Measurements from ENCODE around the gene CENPE. TPM values are rescaled to one million over a fixed set of nuclear protein-coding genes. Genes with fewer than 3 reads are reported as not detected.

CENPE gene
- total and polyA plus RNA-seq, 2 donors (not counting 3 experiments of a cell fraction or from before 2014, with no cell fraction given) = 1.7 to 50.8 TPM

- Histone ChIP-seq H3K9me3 (replicated peaks; ENCODE audit: control insufficient read depth, insufficient read depth, low read length) (no peaks in the 10 kb centered on the region), H2AFZ (ENCODE audit: low read depth, low read length) (no peak overlapping the region), H3K4me1 (ENCODE audit: control insufficient read depth, extremely low read depth, insufficient read depth, low read length) (peaks cover 8% of the 10 kb centered on the region), H4K20me1 (replicated peaks; ENCODE audit: control insufficient read depth, extremely low read depth, insufficient read depth, low read length) (no peaks in the 10 kb centered on the region), H3K4me3 (replicated peaks in 1 of 3; ENCODE audit: insufficient read depth in 1 of 3, low read depth in 1 of 3, low read length in 3 of 3) (no peak overlapping the region), H3K4me2 (ENCODE audit: insufficient read depth, low read length) (peak overlapping the region; percentile 88), H3K9ac (replicated peaks; ENCODE audit: extremely low read depth, insufficient read depth, low read length) (no peak overlapping the region), H3K9me1 (replicated peaks; ENCODE audit: control insufficient read depth, extremely low read depth, insufficient read depth, low read length) (no peaks in the 10 kb centered on the region), H3K79me2 (ENCODE audit: control insufficient read depth, insufficient read depth, low read length) (no peaks in the 10 kb centered on the region), H3K27me3 (ENCODE audit: control insufficient read depth in 2 of 2, insufficient read depth in 2 of 2, low read length in 2 of 2) (no peaks in the 10 kb centered on the region), H3K36me3 (ENCODE audit: control insufficient read depth in 2 of 2, extremely low read depth in 1 of 2, insufficient read depth in 2 of 2, low read length in 2 of 2) (peaks cover 0 to 2% of the 10 kb centered on the region in 2 experiments), H3K27ac (ENCODE audit: insufficient read depth, low read depth, low read length) (no peak overlapping the region)
- DNase-seq (ENCODE audit: low read depth, low spot score) (no peak), FAIRE-seq (no peak)
- intact Hi-C loops (cut with micrococcal nuclease) (loop anchor here (2.0 to 10.0 kb wide), 6 partner anchors 80 to 836 kb away; partner anchors contain the start of genes CISD2, SLC9B1 and UBE2D3), dilution Hi-C loops (cut with MboI; ENCODE audit: extremely low pct_ligation_motif_present, low sequenced_read_pairs) (no loop called here)
- ChIA-PET CTCF (interaction anchor here (1.9 to 3.9 kb wide), 3 partner anchors 53 to 668 kb away, joined by 9 to 32 read pairs (median 17); no protein-coding TSS in a partner anchor), POLR2A (no interaction called here)
- no TSS peak for BruUV-seq (replicated peaks)
- TF ChIP-seq FOS (IDR thresholded peaks at IDR 0.05; ENCODE audit: borderline replicate concordance, insufficient read depth, low read length) (no peak), JUN (IDR thresholded peaks at IDR 0.05; ENCODE audit: borderline replicate concordance, insufficient read depth, insufficient read length, low read depth) (no peak), GATA2 (IDR thresholded peaks at IDR 0.05; ENCODE audit: insufficient read depth, insufficient read length, low read depth, low read length) (no peak), MAX (IDR thresholded peaks at IDR 0.05; ENCODE audit: insufficient read depth, insufficient read length) (no peak), MYC (IDR thresholded peaks at IDR 0.05; ENCODE audit: low read depth, low read length) (no peak), POLR2AphosphoS5 (IDR thresholded peaks at IDR 0.05; ENCODE audit: insufficient read depth, low read depth, low read length) (no peak), EZH2 (IDR thresholded peaks at IDR 0.05; ENCODE audit: borderline replicate concordance, low read depth, low read length, severe bottlenecking) (no peak), POLR2A (IDR thresholded peaks at IDR 0.05; ENCODE audit: low read depth, low read length) (no peak), CTCF (IDR thresholded peaks at IDR 0.05; ENCODE audit: extremely low read depth in 1 of 2, insufficient read depth in 1 of 2, low read depth in 1 of 2, low read length in 2 of 2) (no peak)
These were observed 99.8 kb downstream of the CENPE start for GRCh38 chr4:103098341-103098740.

Data from endothelial cell of umbilical vein (primary cell).